Measurements from ENCODE around the gene WASF3.

WASF3 gene

GRCh38 chr13:26590379-26590778 lies 32.9 kb downstream of the WASF3 start:
- DNase-seq = no peak

- no peak for DNase-seq
These were observed 33.5 kb downstream of the WASF3 start for GRCh38 chr13:26590951-26591350.

- DNase-seq = no peak
These were observed 34.2 kb downstream of the WASF3 start for GRCh38 chr13:26591672-26592071.

- no peak for DNase-seq
These were observed 36.2 kb downstream of the WASF3 start for GRCh38 chr13:26593661-26594060.

GRCh38 chr13:26594363-26594762 lies 36.9 kb downstream of the WASF3 start:
- no peak for DNase-seq

GRCh38 chr13:26596458-26596857 lies 39.0 kb downstream of the WASF3 start:
- no peak for DNase-seq

- no peak for DNase-seq
These were observed 41.9 kb downstream of the WASF3 start for GRCh38 chr13:26599403-26599802.

GRCh38 chr13:26599860-26600259 lies 42.4 kb downstream of the WASF3 start:
- no peak for DNase-seq

- DNase-seq = peak; percentile 28
These were observed 42.9 kb downstream of the WASF3 start for GRCh38 chr13:26600343-26600742.

- peak; percentile 79 for DNase-seq
These were observed 44.2 kb downstream of the WASF3 start for GRCh38 chr13:26601669-26602068.

GRCh38 chr13:26602783-26603182 lies 45.3 kb downstream of the WASF3 start:
- DNase-seq = no peak

- no peak for DNase-seq
These were observed 47.5 kb downstream of the WASF3 start for GRCh38 chr13:26604784-26605545.

GRCh38 chr13:26605845-26606244 lies 48.4 kb downstream of the WASF3 start:
- no peak for DNase-seq

GRCh38 chr13:26606631-26607030 lies 49.1 kb downstream of the WASF3 start:
- no peak for DNase-seq

GRCh38 chr13:26614721-26615120 lies 57.2 kb downstream of the WASF3 start:
- DNase-seq = no peak

GRCh38 chr13:26616126-26616525 lies 58.6 kb downstream of the WASF3 start:
- peak; percentile 64 for DNase-seq

- DNase-seq = peak; percentile 6
These were observed 61.2 kb downstream of the WASF3 start for GRCh38 chr13:26618726-26619125.

- peak; percentile 81 for DNase-seq
These were observed 61.9 kb downstream of the WASF3 start for GRCh38 chr13:26619358-26619757.

GRCh38 chr13:26621731-26622401 lies 64.4 kb downstream of the WASF3 start:
- DNase-seq = no peak

- no peak for DNase-seq
These were observed 65.6 kb downstream of the WASF3 start for GRCh38 chr13:26623125-26623524.

GRCh38 chr13:26624572-26624971 lies 67.1 kb downstream of the WASF3 start:
- DNase-seq = no peak

- DNase-seq = no peak
These were observed 68.8 kb downstream of the WASF3 start for GRCh38 chr13:26626271-26626670.

GRCh38 chr13:26628706-26629105 lies 71.2 kb downstream of the WASF3 start:
- DNase-seq = peak; percentile 26

- no peak for DNase-seq
These were observed 71.9 kb downstream of the WASF3 start for GRCh38 chr13:26629260-26629825.
